H9 (cell line): ENCODE data around the gene AXL. TPM values are rescaled to one million over a fixed set of nuclear protein-coding genes. Genes with fewer than 3 reads are reported as not detected.

Experiments
- DNase-seq: peaks from one replicate; pipeline ENCODE4 v3.0.0-alpha.2; 2017
- H2AFZ ChIP-seq: one replicate; pipeline ENCODE4 v1.6.1; 2013; ENCODE audit warnings: mild to moderate bottlenecking, low read length, control low read depth, moderate library complexity
- H2AK5ac ChIP-seq: 2 replicates; pipeline ENCODE4 v1.6.1; 2013; ENCODE audit warnings: low read length, control low read depth, mixed read lengths; ENCODE audit not compliant: insufficient read length
- H2BK120ac ChIP-seq: one replicate; pipeline ENCODE4 v1.6.1; 2013; ENCODE audit warnings: low read depth, mild to moderate bottlenecking, low read length, control low read depth, inconsistent platforms; ENCODE audit not compliant: poor library complexity, severe bottlenecking
- H2BK12ac ChIP-seq: 2 replicates; pipeline ENCODE4 v1.6.1; 2013; ENCODE audit warnings: low read length, control low read depth, mixed read lengths, low read depth; ENCODE audit not compliant: insufficient read length
- H2BK15ac ChIP-seq: 2 replicates; pipeline ENCODE4 v1.6.1; 2013; ENCODE audit warnings: low read depth, low read length, control low read depth
- H2BK20ac ChIP-seq: one replicate; pipeline ENCODE4 v1.6.1; 2013; ENCODE audit warnings: low read depth, mild to moderate bottlenecking, low read length, control low read depth, inconsistent platforms; ENCODE audit not compliant: poor library complexity, severe bottlenecking
- H2BK5ac ChIP-seq: 2 replicates; pipeline ENCODE4 v1.6.1; 2013; ENCODE audit warnings: low read length, control low read depth, mixed read lengths; ENCODE audit not compliant: insufficient read length
- H3K14ac ChIP-seq: 2 replicates; pipeline ENCODE4 v1.6.1; 2013; ENCODE audit warnings: low read length, control low read depth; ENCODE audit not compliant: insufficient read depth
- H3K18ac ChIP-seq: 2 replicates; pipeline ENCODE4 v1.6.1; 2013; ENCODE audit warnings: low read depth, mild to moderate bottlenecking, mixed read lengths, low read length, control low read depth; ENCODE audit not compliant: insufficient read length
- H3K23ac ChIP-seq: 2 replicates; pipeline ENCODE4 v1.6.1; 2013; ENCODE audit warnings: low read length, control low read depth, mixed read lengths, low read depth; ENCODE audit not compliant: insufficient read length
- H3K23me2 ChIP-seq: 2 replicates; pipeline ENCODE4 v1.6.1; 2013; ENCODE audit warnings: low read depth, mild to moderate bottlenecking, mixed read lengths, low read length, control low read depth; ENCODE audit not compliant: insufficient read length, poor library complexity, severe bottlenecking
- H3K27ac ChIP-seq: 2 replicates; pipeline ENCODE4 v1.5.1; 2013; ENCODE audit warnings: low read length, control low read depth, mixed read lengths, low read depth; ENCODE audit not compliant: insufficient read length
- H3K27me3 ChIP-seq: 2 replicates; pipeline ENCODE4 v1.6.1; 2013; ENCODE audit warnings: low read length, control low read depth, inconsistent platforms; ENCODE audit not compliant: insufficient read depth
- H3K4ac ChIP-seq: 2 replicates; pipeline ENCODE4 v1.6.1; 2013; ENCODE audit warnings: low read depth, mild to moderate bottlenecking, control low read depth, inconsistent platforms, low read length, moderate library complexity
- H3K4me1 ChIP-seq: 2 replicates; pipeline ENCODE4 v1.6.1; 2013; ENCODE audit warnings: low read length, control low read depth, inconsistent platforms; ENCODE audit not compliant: insufficient read depth
- H3K4me2 ChIP-seq: 2 replicates; pipeline ENCODE4 v1.6.1; 2013; ENCODE audit warnings: low read length, control low read depth, mixed read lengths; ENCODE audit not compliant: insufficient read length, insufficient read depth
- H3K56ac ChIP-seq: 2 replicates; pipeline ENCODE4 v1.6.1; 2013; ENCODE audit warnings: low read depth, mild to moderate bottlenecking, mixed read lengths, low read length, control low read depth; ENCODE audit not compliant: insufficient read length
- H3K79me1 ChIP-seq: 2 replicates; pipeline ENCODE4 v1.6.1; 2013; ENCODE audit warnings: low read depth, mild to moderate bottlenecking, moderate library complexity, low read length, control low read depth, inconsistent platforms; ENCODE audit not compliant: insufficient read depth, poor library complexity, severe bottlenecking
- H3K79me2 ChIP-seq: 2 replicates; pipeline ENCODE4 v1.6.1; 2013; ENCODE audit warnings: low read length, control low read depth, inconsistent platforms; ENCODE audit not compliant: insufficient read depth
- H3K9ac ChIP-seq: 2 replicates; pipeline ENCODE4 v1.6.1; 2013; ENCODE audit warnings: low read length, control low read depth, mixed read lengths; ENCODE audit not compliant: insufficient read length; ENCODE audit errors: extremely low read depth
- H3K9me3 ChIP-seq: one replicate; pipeline ENCODE4 v1.6.1; 2013; ENCODE audit warnings: low read depth, low read length, inconsistent platforms; ENCODE audit not compliant: control insufficient read depth
- H3T11ph ChIP-seq: one replicate; pipeline ENCODE4 v1.6.1; 2013; ENCODE audit warnings: mild to moderate bottlenecking, low read length, control low read depth, inconsistent platforms
- H4K20me1 ChIP-seq: one replicate; pipeline ENCODE4 v1.6.1; 2013; ENCODE audit not compliant: control insufficient read depth, insufficient read length, insufficient read depth
- H4K5ac ChIP-seq: 2 replicates; pipeline ENCODE4 v1.6.1; 2013; ENCODE audit warnings: low read depth, mild to moderate bottlenecking, mixed read lengths, low read length, control low read depth; ENCODE audit not compliant: insufficient read length
- H4K8ac ChIP-seq: replicated peaks from 2 replicates; pipeline ENCODE4 v1.6.1; 2013; ENCODE audit warnings: low read length, control low read depth, mixed read lengths, low read depth; ENCODE audit not compliant: insufficient read length
- H4K91ac ChIP-seq: 2 replicates; pipeline ENCODE4 v1.6.1; 2013; ENCODE audit warnings: low read depth, mild to moderate bottlenecking, moderate library complexity, mixed read lengths, low read length, control low read depth; ENCODE audit not compliant: insufficient read length
- H3K27ac Mint-ChIP-seq, 3 experiments: 2 replicates in 2 of 3; 3 replicates in 1 of 3; pipeline ENCODE4 v1.8.0; 2020 to 2021; ENCODE audit warnings: mixed read lengths in 3 of 3, mild to moderate bottlenecking in 1 of 3, moderate library complexity in 1 of 3
- H3K27me3 Mint-ChIP-seq: 2 replicates; pipeline ENCODE4 v1.8.0; 2021; ENCODE audit warnings: low read depth, mild to moderate bottlenecking, moderate library complexity, mixed read lengths
- H3K36me3 Mint-ChIP-seq, 3 experiments: 2 replicates in 2 of 3; 3 replicates in 1 of 3; pipeline ENCODE4 v1.8.0; 2020 to 2021; ENCODE audit warnings: low read depth in 3 of 3, mixed read lengths in 3 of 3; ENCODE audit not compliant: insufficient read depth in 1 of 3
- H3K4me1 Mint-ChIP-seq, 2 experiments: 2 replicates each; pipeline ENCODE4 v1.8.0; 2020; ENCODE audit warnings: mixed read lengths in 2 of 2
- H3K4me3 Mint-ChIP-seq, 2 experiments: 2 replicates in 1 of 2; 3 replicates in 1 of 2; pipeline ENCODE4 v1.8.0; 2020 to 2021; ENCODE audit warnings: mild to moderate bottlenecking in 2 of 2, mixed read lengths in 2 of 2, moderate library complexity in 1 of 2
- H3K9me3 Mint-ChIP-seq, 2 experiments: 2 replicates in 1 of 2; 3 replicates in 1 of 2; pipeline ENCODE4 v1.8.0; 2020; ENCODE audit warnings: mild to moderate bottlenecking in 2 of 2, mixed read lengths in 2 of 2, moderate library complexity in 1 of 2
- WGBS: extraction: QIAGEN DNeasy Blood & Tissue Kit; methylation state at CpG from one replicate; pipeline ENCODE4 v1.1.7; 2013; ENCODE audit warnings: missing lambda C conversion rate, low lambda C conversion rate, mixed read lengths; ENCODE audit not compliant: insufficient read length; ENCODE audit errors: extremely low coverage; 5-methylcytosine and 5-hydroxymethylcytosine counted together
- total RNA-seq: library from RNA; stranded (reverse); gene quantifications from 2 replicates; pipeline ENCODE4 v1.2.1, GENCODE V29; 2021
- TF ChIP-seq, protein P1 (sequence below): fragments of 200-600 bp; sonication (generic); conservative IDR thresholded peaks from 3 replicates; pipeline ENCODE4 v1.8.0; 2021; ENCODE audit warnings: antibody characterized with exemption, mild to moderate bottlenecking

The AXL gene
- total RNA-seq, 1 experiment from 2014 or later: 29.4 TPM

DNA sequence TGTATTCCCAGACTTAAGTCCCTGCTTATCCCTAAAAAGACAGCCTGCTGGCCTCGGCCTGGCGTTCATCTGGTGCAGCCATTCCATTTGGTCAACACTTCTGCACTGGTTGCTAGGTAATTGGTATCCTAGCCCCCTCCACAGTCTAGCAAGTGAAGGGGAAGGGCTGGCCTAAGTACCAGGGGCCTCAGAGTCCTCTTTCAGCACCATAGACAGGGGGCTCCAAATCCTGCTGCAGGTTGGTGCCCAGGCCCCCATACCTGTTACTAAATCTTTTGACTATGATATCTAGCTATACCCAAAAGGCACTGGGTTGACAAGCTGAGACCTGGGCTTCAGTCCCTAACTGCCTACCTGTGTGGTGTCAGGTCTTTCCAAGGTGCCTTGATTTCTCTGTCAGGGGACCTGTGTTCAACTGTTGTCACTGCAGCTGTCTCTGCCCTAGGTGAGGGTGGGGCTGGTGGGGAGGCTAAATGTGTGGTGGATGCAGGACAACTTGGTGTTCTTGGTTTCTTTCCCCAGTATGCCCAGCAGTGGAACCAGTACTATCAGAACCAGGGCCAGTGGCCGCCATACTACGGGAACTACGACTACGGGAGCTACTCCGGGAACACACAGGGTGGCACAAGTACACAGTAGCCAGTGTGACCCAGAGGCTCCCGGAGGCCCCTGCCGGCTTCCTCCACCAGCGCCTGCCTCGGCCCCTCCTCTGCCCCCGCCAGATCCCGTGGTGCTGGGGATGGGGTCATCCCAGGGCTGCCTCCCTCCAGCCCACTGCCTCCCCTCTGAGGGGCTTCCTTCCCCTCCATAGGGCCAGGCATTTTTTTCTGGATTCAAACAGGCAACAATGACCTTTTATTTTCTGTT is 87.1 kb downstream of the AXL start:
- no peaks in the 10 kb centered on the region for H3K4me1 ChIP-seq
- peaks cover 18 to 26% of the 10 kb centered on the region in 2 experiments for H3K4me1 Mint-ChIP-seq
- H3K79me2 ChIP-seq: no peaks in the 10 kb centered on the region
- H3K56ac ChIP-seq: no peak overlapping the region
- peak overlapping the region in 1 of 3 experiments; percentile 71; a peak in 2 of 7 replicates for H3K27ac Mint-ChIP-seq
- no peak overlapping the region for H4K8ac ChIP-seq
- no peak overlapping the region for H3K4me2 ChIP-seq
- no peak overlapping the region for H2AFZ ChIP-seq
- no peak overlapping the region for H3K23ac ChIP-seq
- H2BK5ac ChIP-seq: no peak overlapping the region
- H3T11ph ChIP-seq: no peak overlapping the region
- no peak overlapping the region for H4K5ac ChIP-seq
- H2BK12ac ChIP-seq: no peak overlapping the region
- H3K18ac ChIP-seq: no peak overlapping the region
- H2BK20ac ChIP-seq: no peak overlapping the region
- peaks cover 1% of the 10 kb centered on the region; the same call in 1 of the 2 replicates for H3K27me3 Mint-ChIP-seq
- H2BK120ac ChIP-seq: no peak overlapping the region
- no peaks in the 10 kb centered on the region for H3K79me1 ChIP-seq
- no peak overlapping the region for H3K4me3 Mint-ChIP-seq
- peaks cover 2% of the 10 kb centered on the region for H4K20me1 ChIP-seq
- H4K91ac ChIP-seq: no peak overlapping the region
- no peak for DNase-seq
- H2AK5ac ChIP-seq: no peak overlapping the region
- TF ChIP-seq, protein P1, sequence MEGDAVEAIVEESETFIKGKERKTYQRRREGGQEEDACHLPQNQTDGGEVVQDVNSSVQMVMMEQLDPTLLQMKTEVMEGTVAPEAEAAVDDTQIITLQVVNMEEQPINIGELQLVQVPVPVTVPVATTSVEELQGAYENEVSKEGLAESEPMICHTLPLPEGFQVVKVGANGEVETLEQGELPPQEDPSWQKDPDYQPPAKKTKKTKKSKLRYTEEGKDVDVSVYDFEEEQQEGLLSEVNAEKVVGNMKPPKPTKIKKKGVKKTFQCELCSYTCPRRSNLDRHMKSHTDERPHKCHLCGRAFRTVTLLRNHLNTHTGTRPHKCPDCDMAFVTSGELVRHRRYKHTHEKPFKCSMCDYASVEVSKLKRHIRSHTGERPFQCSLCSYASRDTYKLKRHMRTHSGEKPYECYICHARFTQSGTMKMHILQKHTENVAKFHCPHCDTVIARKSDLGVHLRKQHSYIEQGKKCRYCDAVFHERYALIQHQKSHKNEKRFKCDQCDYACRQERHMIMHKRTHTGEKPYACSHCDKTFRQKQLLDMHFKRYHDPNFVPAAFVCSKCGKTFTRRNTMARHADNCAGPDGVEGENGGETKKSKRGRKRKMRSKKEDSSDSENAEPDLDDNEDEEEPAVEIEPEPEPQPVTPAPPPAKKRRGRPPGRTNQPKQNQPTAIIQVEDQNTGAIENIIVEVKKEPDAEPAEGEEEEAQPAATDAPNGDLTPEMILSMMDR: no peak
- H3K27ac ChIP-seq: no peak overlapping the region
- no peaks in the 10 kb centered on the region for H3K9me3 ChIP-seq
- H3K36me3 Mint-ChIP-seq: peaks cover 54 to 67% (median 62%) of the 10 kb centered on the region in 3 experiments
- no peaks in the 10 kb centered on the region for H3K27me3 ChIP-seq
- H2BK15ac ChIP-seq: no peak overlapping the region
- no peak overlapping the region for H3K14ac ChIP-seq
- H3K9me3 Mint-ChIP-seq: peaks cover 0 to 3% of the 10 kb centered on the region in 2 experiments; a peak in 1 of 5 replicates
- WGBS: no CpG with 5 or more reads among the region's 13 CpGs
- H3K4ac ChIP-seq: no peak overlapping the region
- no peak overlapping the region for H3K9ac ChIP-seq
- peaks cover 12% of the 10 kb centered on the region for H3K23me2 ChIP-seq
